BE2C (cell line): ENCODE results near the gene TCN2.
"Not testable (repeated sequence)": the region's sequence is repeated elsewhere in the genome, so short reads cannot be mapped to it uniquely, and the experiment has no call there.

Experiments
- DNase-seq: peaks from one replicate; pipeline ENCODE4 v3.0.0-alpha.2; 2020
- H3K27me3 ChIP-seq: fragments of 250-450 bp; sonication (Bioruptor Pico); 2 replicates; pipeline ENCODE4 v1.5.1; 2020; ENCODE audit warnings: mild to moderate bottlenecking
- H3K36me3 ChIP-seq: fragments of 250-450 bp; sonication (Bioruptor Pico); 2 replicates; pipeline ENCODE4 v1.5.1; 2020; ENCODE audit warnings: mild to moderate bottlenecking
- H3K4me1 ChIP-seq: fragments of 250-450 bp; sonication (Bioruptor Pico); 2 replicates; pipeline ENCODE4 v1.5.1; 2020
- H3K4me3 ChIP-seq: 2 replicates; pipeline ENCODE4 v1.5.1; 2011; ENCODE audit warnings: low read depth, low read length
- H3K9me3 ChIP-seq: fragments of 250-450 bp; sonication (Bioruptor Pico); 2 replicates; pipeline ENCODE4 v1.5.1; 2020
- CTCF ChIP-seq: IDR thresholded peaks from 2 replicates; pipeline ENCODE4 v1.5.1; 2012; ENCODE audit warnings: mild to moderate bottlenecking, low read depth, low read length

Gene TCN2

GRCh38 chr22:30562366-30562765 lies 44.6 kb upstream of the TCN2 start:
- H3K4me3 ChIP-seq = no peak overlapping the region
- peaks cover 3% of the 10 kb centered on the region for H3K4me1 ChIP-seq
- H3K36me3 ChIP-seq = no peaks in the 10 kb centered on the region
- DNase-seq = no peak
- no peak for TF ChIP-seq CTCF
- H3K9me3 ChIP-seq = no peaks in the 10 kb centered on the region
- H3K27me3 ChIP-seq = no peaks in the 10 kb centered on the region

DNA sequence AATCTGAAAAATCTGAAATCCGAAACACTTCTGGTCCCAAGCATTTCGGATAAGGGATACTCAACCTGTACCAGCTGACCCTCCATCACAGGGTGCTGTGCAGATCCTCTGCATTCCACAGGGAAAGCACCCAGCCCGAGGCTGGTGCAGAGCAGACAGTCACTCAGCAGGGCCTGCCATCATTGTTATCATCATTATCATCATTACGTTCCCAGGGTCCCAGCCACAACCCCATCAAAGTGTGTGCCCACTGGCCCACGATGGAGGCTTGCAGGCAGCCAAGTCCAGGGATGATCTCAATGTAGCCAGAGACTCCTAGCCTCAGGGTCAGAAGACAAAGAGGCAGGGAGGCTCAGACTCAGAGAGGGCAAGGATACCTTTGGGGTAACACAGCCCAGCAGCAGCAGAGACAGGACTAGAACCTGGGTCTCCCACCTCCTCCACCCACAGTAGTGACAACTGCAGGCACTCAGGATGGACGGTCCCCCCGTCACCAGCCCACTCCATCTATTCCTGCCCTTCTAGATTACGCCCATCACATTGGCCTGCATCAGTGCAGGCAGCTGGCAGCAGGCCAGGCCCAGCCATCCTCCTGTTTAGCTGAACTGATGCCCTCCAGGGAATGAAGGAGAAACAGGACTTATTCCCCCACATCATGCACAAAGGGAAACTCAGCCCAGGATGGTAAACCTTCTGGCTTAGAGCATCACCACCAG lies 42.8 kb upstream of the TCN2 start:
- no peak for TF ChIP-seq CTCF
- H3K9me3 ChIP-seq = no peaks in the 10 kb centered on the region
- H3K27me3 ChIP-seq = no peaks in the 10 kb centered on the region
- no peaks in the 10 kb centered on the region for H3K36me3 ChIP-seq
- H3K4me1 ChIP-seq = peaks cover 3% of the 10 kb centered on the region
- H3K4me3 ChIP-seq = no peak overlapping the region
- peak; percentile 81 for DNase-seq

GRCh38 chr22:30564761-30565119 lies 42.2 kb upstream of the TCN2 start:
- peaks cover 3% of the 10 kb centered on the region for H3K4me1 ChIP-seq
- TF ChIP-seq CTCF = no peak
- DNase-seq = no peak
- H3K27me3 ChIP-seq = no peaks in the 10 kb centered on the region
- H3K4me3 ChIP-seq = no peak overlapping the region
- no peaks in the 10 kb centered on the region for H3K9me3 ChIP-seq
- no peaks in the 10 kb centered on the region for H3K36me3 ChIP-seq

- DNase-seq = no peak
- H3K4me3 ChIP-seq = no peak overlapping the region
- H3K36me3 ChIP-seq = no peaks in the 10 kb centered on the region
- no peak for TF ChIP-seq CTCF
- H3K9me3 ChIP-seq = no peaks in the 10 kb centered on the region
- H3K4me1 ChIP-seq = peaks cover 3% of the 10 kb centered on the region
- no peaks in the 10 kb centered on the region for H3K27me3 ChIP-seq
Measured at GRCh38 chr22:30565341-30565740, 41.6 kb upstream of the TCN2 start.

- Histone ChIP-seq H3K27me3 (no peaks in the 10 kb centered on the region), H3K4me3 (no peak overlapping the region), H3K36me3 (no peaks in the 10 kb centered on the region), H3K9me3 (no peaks in the 10 kb centered on the region), H3K4me1 (peaks cover 3% of the 10 kb centered on the region)
- TF ChIP-seq CTCF = no peak
- no peak for DNase-seq
Measured at GRCh38 chr22:30566125-30566524, 40.8 kb upstream of the TCN2 start.

GRCh38 chr22:30567277-30567676 lies 39.7 kb upstream of the TCN2 start:
- not testable (repeated sequence) for H3K36me3 ChIP-seq, H3K4me3 ChIP-seq, H3K4me1 ChIP-seq, H3K27me3 ChIP-seq, DNase-seq, H3K9me3 ChIP-seq
